Measurements from ENCODE around the gene ITPR2.

GRCh38 chr12:26861690-26862089 is 28.7 kb upstream of the ITPR2 start:
- TF ChIP-seq, protein P1, sequence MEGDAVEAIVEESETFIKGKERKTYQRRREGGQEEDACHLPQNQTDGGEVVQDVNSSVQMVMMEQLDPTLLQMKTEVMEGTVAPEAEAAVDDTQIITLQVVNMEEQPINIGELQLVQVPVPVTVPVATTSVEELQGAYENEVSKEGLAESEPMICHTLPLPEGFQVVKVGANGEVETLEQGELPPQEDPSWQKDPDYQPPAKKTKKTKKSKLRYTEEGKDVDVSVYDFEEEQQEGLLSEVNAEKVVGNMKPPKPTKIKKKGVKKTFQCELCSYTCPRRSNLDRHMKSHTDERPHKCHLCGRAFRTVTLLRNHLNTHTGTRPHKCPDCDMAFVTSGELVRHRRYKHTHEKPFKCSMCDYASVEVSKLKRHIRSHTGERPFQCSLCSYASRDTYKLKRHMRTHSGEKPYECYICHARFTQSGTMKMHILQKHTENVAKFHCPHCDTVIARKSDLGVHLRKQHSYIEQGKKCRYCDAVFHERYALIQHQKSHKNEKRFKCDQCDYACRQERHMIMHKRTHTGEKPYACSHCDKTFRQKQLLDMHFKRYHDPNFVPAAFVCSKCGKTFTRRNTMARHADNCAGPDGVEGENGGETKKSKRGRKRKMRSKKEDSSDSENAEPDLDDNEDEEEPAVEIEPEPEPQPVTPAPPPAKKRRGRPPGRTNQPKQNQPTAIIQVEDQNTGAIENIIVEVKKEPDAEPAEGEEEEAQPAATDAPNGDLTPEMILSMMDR (conservative IDR thresholded peaks at IDR 0.05; ENCODE audit: low read length), result no peak
- no peak for TF ChIP-seq EZH2phosphoT487 (IDR thresholded peaks at IDR 0.05; ENCODE audit: borderline replicate concordance)

Data from Loucy (cell line).